Amygdala (tissue), 56 donors: ENCODE results near the gene PACSIN2.

Source experiments
- DNase-seq, 56 donors: peaks; one replicate each; lab custom pipeline; 2025; lab: John Stamatoyannopoulos, UW

PACSIN2 gene

DNA sequence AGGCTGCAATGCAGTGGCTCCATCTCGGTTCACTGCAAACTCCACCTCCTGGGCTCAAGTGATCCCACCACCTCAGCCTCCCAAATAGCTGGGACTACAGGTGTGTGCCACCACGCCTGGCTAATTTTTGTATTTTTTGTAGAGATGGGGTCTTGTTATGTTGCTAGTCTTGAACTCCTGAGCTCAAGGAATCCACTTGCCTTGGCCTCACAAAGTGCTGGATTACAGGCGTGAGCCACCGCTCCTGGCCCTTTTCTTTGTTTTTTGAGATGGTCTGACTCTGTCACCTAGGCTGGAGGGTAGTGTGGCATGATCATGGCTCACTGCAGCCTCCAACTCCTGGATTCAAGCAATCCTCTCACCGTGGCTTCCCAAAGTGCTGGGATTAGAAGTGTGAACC, 178.9 kb downstream of the PACSIN2 start:
- no peak for DNase-seq

DNA sequence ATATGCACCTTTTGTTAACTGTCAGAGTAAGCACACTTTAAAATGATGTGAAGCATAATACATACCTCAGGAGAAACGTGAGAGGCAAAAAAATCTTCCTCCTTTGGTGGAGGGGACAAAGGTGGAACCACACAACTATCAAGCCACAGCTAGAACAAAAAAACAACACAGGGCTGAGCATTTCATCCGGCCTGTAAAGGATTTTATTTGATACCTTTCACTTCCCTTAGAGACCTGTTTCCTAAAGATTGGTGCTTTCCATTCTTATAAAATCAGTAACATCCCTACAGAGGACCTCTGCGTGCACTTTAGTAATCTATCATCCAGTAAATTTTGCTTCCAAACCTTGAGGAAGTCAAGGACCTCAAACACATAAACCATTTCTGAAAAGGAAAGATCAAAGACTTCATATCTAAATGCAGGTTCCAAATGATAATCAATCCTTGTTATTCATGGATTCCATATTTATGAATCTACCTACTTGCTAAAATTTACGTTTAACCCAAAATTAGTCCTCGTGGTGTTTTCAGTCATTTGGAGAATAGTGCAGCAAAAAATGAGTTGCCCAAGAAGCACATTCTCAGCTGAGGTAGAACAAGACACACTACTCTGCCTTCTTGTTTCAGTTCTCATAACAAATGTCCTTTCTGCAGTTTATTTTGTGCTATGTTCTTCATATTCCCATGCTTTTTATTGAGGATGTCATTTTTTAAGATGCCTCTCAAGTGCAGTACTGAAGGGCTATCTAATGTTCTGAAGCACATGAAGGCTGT, 180.6 kb downstream of the PACSIN2 start:
- no peak for DNase-seq

DNA sequence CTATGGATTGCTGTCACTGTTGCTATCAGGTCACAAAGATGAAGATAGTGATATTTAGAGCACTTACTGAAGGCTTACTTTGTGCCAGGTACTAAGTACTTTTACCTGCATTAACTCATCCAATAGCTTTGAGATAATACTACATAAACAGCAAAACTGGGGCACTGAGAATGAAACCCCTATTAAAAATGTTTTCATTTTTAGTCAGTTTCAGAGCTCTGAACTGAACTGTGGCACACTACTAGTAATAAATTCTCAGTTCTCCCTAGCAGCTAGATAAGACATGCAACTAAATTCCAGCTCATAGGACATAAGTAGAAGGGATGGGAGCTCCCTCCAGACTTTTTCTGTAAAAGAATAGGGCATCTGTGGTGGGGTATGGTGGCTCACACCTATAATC, 181.8 kb downstream of the PACSIN2 start:
- no peak for DNase-seq

DNA sequence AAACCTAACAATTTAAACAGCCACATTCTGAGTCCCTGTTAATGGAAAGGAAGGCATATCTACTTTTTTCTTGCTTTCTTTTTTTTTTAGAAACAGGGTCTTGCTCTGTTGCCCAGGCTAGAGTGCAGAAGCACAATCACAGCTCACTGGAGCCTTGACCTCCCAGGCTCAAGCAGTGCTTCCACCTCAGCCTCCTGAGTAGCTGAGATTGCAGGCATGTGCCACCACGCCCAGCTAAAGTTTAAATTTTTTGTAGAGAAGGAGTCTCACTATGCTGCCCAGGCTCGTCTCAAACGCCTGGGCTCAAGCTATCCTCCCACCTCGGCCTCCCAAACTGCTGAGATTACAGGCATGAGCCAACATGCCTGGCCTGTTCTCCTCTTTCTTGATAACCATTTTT, 183.2 kb downstream of the PACSIN2 start:
- DNase-seq, result no peak

DNA sequence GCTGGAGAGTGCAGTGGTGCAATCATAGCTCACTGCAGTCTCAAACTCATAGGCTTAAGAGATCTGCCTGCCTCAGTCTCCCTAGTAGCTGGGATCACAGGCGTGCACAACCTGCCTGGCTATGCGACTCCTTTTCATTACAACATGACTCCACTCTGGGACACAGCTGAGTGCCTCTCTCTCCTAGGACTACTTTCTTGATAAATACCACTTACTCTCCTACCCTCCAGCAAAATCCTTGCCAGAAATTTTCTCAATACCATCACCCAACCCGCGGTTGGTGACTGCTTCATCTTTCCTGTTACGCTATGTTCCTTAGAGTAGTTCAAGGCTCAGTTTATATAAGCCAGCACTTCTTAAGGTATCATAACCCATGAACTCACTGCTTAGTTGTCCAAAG, 184.8 kb downstream of the PACSIN2 start:
- DNase-seq, result no peak

DNA sequence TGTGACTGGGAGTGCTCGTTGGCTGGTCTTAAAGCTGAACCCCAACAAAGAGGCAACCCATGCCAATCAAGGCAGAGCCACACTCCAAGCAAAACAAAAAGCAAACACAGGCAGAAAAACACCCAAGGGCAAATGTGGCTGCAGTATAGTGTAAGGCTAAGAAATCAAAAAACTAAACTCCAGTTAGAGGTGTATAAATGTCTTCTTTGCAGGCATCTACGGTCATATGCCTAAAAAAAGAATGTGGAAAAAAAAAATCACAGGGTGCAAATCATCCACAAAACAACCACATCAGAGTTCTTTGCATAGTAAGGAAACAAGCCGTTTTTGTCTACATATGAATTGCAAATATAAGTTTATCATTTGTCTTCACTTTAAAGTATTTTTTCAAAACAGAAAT, 185.6 kb downstream of the PACSIN2 start:
- DNase-seq, result no peak

DNA sequence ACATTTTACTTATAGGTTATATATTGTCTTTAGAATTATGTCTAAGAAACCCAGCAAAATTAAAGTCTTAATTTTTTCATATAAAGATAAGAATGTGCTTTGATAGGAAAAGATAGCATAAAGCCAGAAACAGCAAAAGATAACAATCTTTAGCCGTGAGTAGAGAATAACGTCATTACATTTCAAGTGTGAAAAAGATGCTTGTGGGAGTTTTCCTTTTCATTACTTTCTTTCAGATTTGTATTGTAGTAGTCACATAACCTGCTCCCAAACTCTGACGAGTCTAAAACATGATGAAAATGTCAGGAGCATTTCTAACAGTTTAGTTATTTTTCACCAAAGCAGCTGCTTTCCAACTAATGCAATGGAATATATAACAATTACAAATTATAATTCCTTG, 189.2 kb downstream of the PACSIN2 start:
- DNase-seq, result no peak

DNA sequence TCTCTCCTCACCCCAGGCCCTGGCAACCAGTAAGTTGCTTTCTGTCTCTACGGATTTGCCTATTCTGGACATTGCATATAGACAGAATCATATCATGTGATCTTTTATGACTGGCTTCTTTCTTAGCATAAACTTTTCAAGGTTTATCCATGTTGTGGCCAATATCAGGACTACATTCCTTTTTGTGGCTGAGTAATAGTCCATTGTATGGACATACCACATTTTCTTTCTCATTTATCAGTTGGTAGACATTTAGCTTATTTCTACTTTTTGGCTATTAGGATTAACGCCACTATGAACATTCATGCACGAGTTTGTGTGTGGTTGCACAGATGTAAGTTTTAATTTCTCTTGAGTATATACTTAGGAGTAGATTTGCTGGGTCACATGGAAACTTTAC, 193.6 kb downstream of the PACSIN2 start:
- no peak for DNase-seq

DNA sequence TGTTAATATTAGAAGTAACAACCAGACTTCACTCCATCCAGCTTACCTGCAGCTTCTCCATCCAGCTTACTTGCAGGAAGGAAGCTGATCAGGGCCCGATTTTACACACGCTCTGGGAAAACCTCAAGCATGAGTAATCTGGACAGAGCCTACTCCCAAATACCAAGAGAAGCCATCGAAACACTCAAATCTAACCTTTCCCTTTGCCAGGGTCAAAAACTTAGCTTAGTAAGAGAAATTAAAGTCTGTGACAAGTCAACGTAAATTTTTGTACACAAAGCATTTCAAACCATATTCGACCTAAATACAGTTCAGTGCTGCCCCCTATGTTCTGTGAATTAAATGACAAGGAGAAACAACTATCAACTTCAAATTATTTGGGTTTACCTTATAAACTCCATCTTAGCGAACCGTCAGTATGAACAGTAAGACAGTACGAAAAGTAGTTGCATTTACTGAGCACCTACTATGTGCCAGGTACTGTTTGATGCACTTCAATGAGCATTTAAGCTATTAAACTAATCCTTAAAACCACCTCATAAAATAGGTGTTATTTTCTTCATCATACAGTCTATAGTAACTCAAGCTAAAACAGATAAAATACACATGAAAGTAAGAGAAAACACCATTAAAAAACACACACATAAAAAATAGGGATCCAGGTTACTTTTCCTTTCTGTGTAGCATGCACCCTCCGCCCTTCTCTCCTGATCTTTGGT, 194.7 kb downstream of the PACSIN2 start:
- no peak for DNase-seq
